Esophagus squamous epithelium (tissue), 5 donors: Measurements from ENCODE around the gene INAFM2. TPM values are rescaled to one million over a fixed set of nuclear protein-coding genes. Genes with fewer than 3 reads are reported as not detected.

Experiments used
- DNase-seq: peaks from one replicate; lab custom pipeline; 2025; lab: John Stamatoyannopoulos, UW
- H3K27ac ChIP-seq, 4 donors: fragments of 200-600 bp; sonication (generic); one replicate each; pipeline ENCODE4 v1.5.1; 2016 to 2019; ENCODE audit warnings: mild to moderate bottlenecking in 1 of 4
- H3K27me3 ChIP-seq, 4 donors: fragments of 200-600 bp; sonication (generic); 1 replicate in 3 of 4; 2 replicates in 1 of 4; pipeline versions ENCODE4 v1.5.1 to v1.6.0; 2017 to 2021; ENCODE audit warnings: antibody characterized with exemption in 1 of 4
- H3K36me3 ChIP-seq, 3 donors: fragments of 200-600 bp; sonication (generic); one replicate each; pipeline ENCODE4 v1.5.1; 2016 to 2019
- H3K4me1 ChIP-seq, 3 donors: fragments of 200-600 bp; sonication (generic); one replicate each; pipeline ENCODE4 v1.5.1; 2017 to 2019
- H3K4me3 ChIP-seq, 4 donors: fragments of 200-600 bp; sonication (generic); 1 replicate in 3 of 4; 2 replicates in 1 of 4; pipeline ENCODE4 v1.5.1; 2016 to 2019; ENCODE audit warnings: mild to moderate bottlenecking in 2 of 4, moderate library complexity in 1 of 4
- H3K9me3 ChIP-seq, 3 donors: fragments of 200-600 bp; sonication (generic); one replicate each; pipeline ENCODE4 v1.5.1; 2016 to 2019
- CTCF ChIP-seq, 6 experiments: fragments of 450-650 bp in 4 of 6; fragments of 200-600 bp in 2 of 6; sonication (generic) in 2 of 6; IDR thresholded peaks; one replicate each; pipeline ENCODE4 v1.5.1; 2016 to 2019; ENCODE audit warnings: antibody characterized with exemption in 6 of 6, mild to moderate bottlenecking in 4 of 6, moderate library complexity in 4 of 6
- POLR2A ChIP-seq, 4 donors: fragments of 450-650 bp; IDR thresholded peaks; one replicate each; pipeline ENCODE4 v1.6.1; 2017; ENCODE audit warnings: antibody characterized with exemption in 4 of 4, mild to moderate bottlenecking in 4 of 4, moderate library complexity in 3 of 4
- WGBS, 2 donors: methylation state at CpG; one replicate each; pipeline ENCODE4 v1.1.5; 2018; 5-methylcytosine and 5-hydroxymethylcytosine counted together
- intact Hi-C: fragments of 100-400 bp; cut with DNase I; formaldehyde crosslinking; loops from one replicate; pipeline ENCODE4 v1.15.0; 2022
- total RNA-seq, 4 donors: library from RNA; depleted of rRNA; stranded (reverse); fragments of >200 nt; gene quantifications; one replicate each; pipeline ENCODE4 v1.1.0, GENCODE V29; 2016
- donor health status: DM: yes; HTN: yes; CAD: no.

The INAFM2 gene
- total RNA-seq, 4 donors from 2014 or later = 4.7 to 10.1 (median 8.1) TPM

GRCh38 chr15:40332113-40332781, 8.8 kb downstream of the INAFM2 start:
- Histone ChIP-seq H3K4me3 (no peak overlapping the region), H3K27ac (peak overlapping the region in 2 of 4 donors; percentile 31 to 92), H3K36me3 (peaks cover 0 to 15% (median 0%) of the 10 kb centered on the region in 3 donors), H3K4me1 (peaks cover 33 to 85% (median 35%) of the 10 kb centered on the region in 3 donors), H3K9me3 (no peaks in the 10 kb centered on the region), H3K27me3 (no peaks in the 10 kb centered on the region)
- TF ChIP-seq CTCF (IDR thresholded peaks at IDR 0.05) (no peak), POLR2A (IDR thresholded peaks at IDR 0.05) (no peak)
- WGBS, 2 donors = 74 to 78% methylated on average over 8 of the region's 8 CpGs
- DNase-seq = no peak
- intact Hi-C loops = no loop called here

- intact Hi-C loops = no loop called here
- H3K27me3 ChIP-seq = no peaks in the 10 kb centered on the region
- TF ChIP-seq POLR2A (IDR thresholded peaks at IDR 0.05) (peak in 1 of 4 donors; percentile 38), CTCF (IDR thresholded peaks at IDR 0.05) (peak in 1 of 6 experiments; percentile 9)
- peak overlapping the region in 1 of 4 donors; percentile 7 for H3K4me3 ChIP-seq
- H3K27ac ChIP-seq = peak overlapping the region; percentile 70 to 95 (median 94)
- peaks cover 0 to 19% (median 0%) of the 10 kb centered on the region in 3 donors for H3K36me3 ChIP-seq
- peaks cover 47 to 85% (median 52%) of the 10 kb centered on the region in 3 donors for H3K4me1 ChIP-seq
- WGBS, 2 donors = 14 to 15% methylated on average over 2 to 6 of the region's 12 CpGs
- no peak for DNase-seq
- H3K9me3 ChIP-seq = no peaks in the 10 kb centered on the region
Measured at GRCh38 chr15:40333922-40334492, 10.5 kb downstream of the INAFM2 start.

- H3K4me1 ChIP-seq = peaks cover 53 to 88% (median 57%) of the 10 kb centered on the region in 3 donors
Measured at GRCh38 chr15:40334541-40334940, 11.0 kb downstream of the INAFM2 start.

GRCh38 chr15:40334941-40335795, 11.7 kb downstream of the INAFM2 start:
- no peak for TF ChIP-seq POLR2A (IDR thresholded peaks at IDR 0.05)
- TF ChIP-seq CTCF (IDR thresholded peaks at IDR 0.05) = no peak

More at GRCh38 chr15:40334541-40334940, 11.0 kb downstream of the INAFM2 start:
- intact Hi-C loops = no loop called here
- Histone ChIP-seq H3K36me3 (peaks cover 0 to 19% (median 0%) of the 10 kb centered on the region in 3 donors), H3K27me3 (no peaks in the 10 kb centered on the region), H3K27ac (peak overlapping the region; percentile 70 to 95 (median 94)), H3K9me3 (no peaks in the 10 kb centered on the region), H3K4me3 (no peak overlapping the region)
- 33 to 60% methylated on average over 1 of the region's 3 CpGs for WGBS, 2 donors
- TF ChIP-seq CTCF (IDR thresholded peaks at IDR 0.05) = no peak
- TF ChIP-seq POLR2A (IDR thresholded peaks at IDR 0.05) = no peak
- no peak for DNase-seq

More at GRCh38 chr15:40334941-40335795, 11.7 kb downstream of the INAFM2 start:
- peaks cover 0 to 19% (median 0%) of the 10 kb centered on the region in 3 donors for H3K36me3 ChIP-seq
- intact Hi-C loops = no loop called here
- peaks cover 59 to 90% (median 63%) of the 10 kb centered on the region in 3 donors for H3K4me1 ChIP-seq
- no peaks in the 10 kb centered on the region for H3K9me3 ChIP-seq
- WGBS, 2 donors = 48 to 60% methylated on average over 1 to 13 of the region's 26 CpGs
- H3K4me3 ChIP-seq = no peak overlapping the region
- no peaks in the 10 kb centered on the region for H3K27me3 ChIP-seq
- DNase-seq = no peak
- H3K27ac ChIP-seq = peak overlapping the region; percentile 70 to 95 (median 94)
